HCT116 (cell line): ENCODE data around the gene CDX1. TPM values are rescaled to one million over a fixed set of nuclear protein-coding genes. Genes with fewer than 3 reads are reported as not detected.

Source experiments
- ATAC-seq: fragments of 200-7000 bp; cut with Tn5 transposase; 2 replicates; pipeline ENCODE4 v1.9.1; 2020; ENCODE audit warnings: mild to moderate bottlenecking, moderate library complexity
- BruUV-seq: library from RNA; stranded (reverse); fragments of 400-500 nt; replicated peaks from 2 replicates; lab custom pipeline; 2021; lab: Mats Ljungman, UMichigan
- CTCF ChIA-PET: fragments of 300-600 bp; sonication (Branson Sonifier 250); formaldehyde crosslinking; loops from one replicate; lab custom pipeline; 2021; ENCODE audit warnings: antibody characterized with exemption; lab: Charles Lee
- POLR2A ChIA-PET: fragments of 300-600, 350-600 bp; sonication (Branson Sonifier 250); formaldehyde crosslinking; loops from one replicate; lab custom pipeline; 2021; ENCODE audit warnings: antibody characterized with exemption; lab: Charles Lee
- RAD21 ChIA-PET, 2 experiments: fragments of 300-600 bp; sonication (Branson Sonifier 250); formaldehyde crosslinking; loops; one replicate each; lab custom pipeline; 2023; ENCODE audit warnings: low total read pairs in 2 of 2; ENCODE audit not compliant: uncharacterized antibody in 2 of 2, unreplicated experiment in 2 of 2, low non-redundant PET in 1 of 2; lab: Charles Lee
- DNase-seq: peaks from one replicate; pipeline ENCODE4 v3.0.0-alpha.2; 2010; ENCODE audit warnings: low read depth, low spot score
- H2AFZ ChIP-seq: fragments of 200-600 bp; shearing (Covaris generic), sonication (generic); 2 replicates; pipeline ENCODE4 v1.6.1; 2017; ENCODE audit warnings: low read depth, mixed run types, mixed read lengths, antibody characterized with exemption, low read length; ENCODE audit not compliant: poor library complexity, severe bottlenecking
- H3K27ac ChIP-seq: 2 replicates; pipeline ENCODE4 v1.5.1; 2012; ENCODE audit warnings: low read depth, low read length
- H3K27me3 ChIP-seq: fragments of 200-600 bp; sonication (generic); 2 replicates; pipeline ENCODE4 v1.6.1; 2016; ENCODE audit warnings: mixed run types, low read length, mixed read lengths; ENCODE audit not compliant: insufficient read depth
- H3K36me3 ChIP-seq, 2 experiments: fragments of 200-500 bp in 1 of 2; fragments of 200-600 bp in 1 of 2; sonication (Bioruptor generic) in 1 of 2; sonication (generic) in 1 of 2; 2 replicates each; pipeline versions ENCODE4 v1.5.1 to v1.6.1; 2014 to 2016; ENCODE audit warnings: low read length in 2 of 2, inconsistent platforms in 1 of 2, mixed read lengths in 1 of 2, mixed run types in 1 of 2; ENCODE audit not compliant: insufficient read depth in 2 of 2, control insufficient read depth in 1 of 2
- H3K4me1 ChIP-seq, 2 experiments: fragments of 200-600 bp in 1 of 2; sonication (generic) in 1 of 2; 2 replicates each; pipeline versions ENCODE4 v1.5.1 to v1.6.1; 2012 to 2017; ENCODE audit warnings: low read length in 2 of 2, inconsistent platforms in 1 of 2, mild to moderate bottlenecking in 1 of 2, mixed read lengths in 1 of 2, mixed run types in 1 of 2, moderate library complexity in 1 of 2; ENCODE audit not compliant: insufficient read depth in 2 of 2, control insufficient read depth in 1 of 2
- H3K4me2 ChIP-seq: fragments of 200-600 bp; sonication (generic); 2 replicates; pipeline ENCODE4 v1.6.1; 2017; ENCODE audit warnings: mixed run types, low read length, mixed read lengths
- H3K4me3 ChIP-seq, 2 experiments: fragments of 200-600 bp in 1 of 2; sonication (generic) in 1 of 2; replicated peaks in 1 of 2; 2 replicates each; pipeline ENCODE4 v1.5.1; 2011 to 2016; ENCODE audit warnings: low read length in 2 of 2, control low read depth in 1 of 2, low read depth in 1 of 2, mild to moderate bottlenecking in 1 of 2, mixed read lengths in 1 of 2, mixed run types in 1 of 2
- H3K79me2 ChIP-seq: fragments of 200-600 bp; sonication (generic); 2 replicates; pipeline ENCODE4 v1.6.1; 2017; ENCODE audit warnings: mild to moderate bottlenecking, mixed run types, low read length, moderate library complexity, mixed read lengths; ENCODE audit not compliant: insufficient read depth
- H3K9ac ChIP-seq: fragments of 200-600 bp; sonication (generic); 2 replicates; pipeline ENCODE4 v1.6.1; 2016; ENCODE audit warnings: low read length, mixed read lengths
- H3K9me2 ChIP-seq: fragments of 200-600 bp; sonication (generic), shearing (Covaris generic); 2 replicates; pipeline ENCODE4 v1.6.1; 2017; ENCODE audit warnings: mixed run types, mild to moderate bottlenecking, moderate library complexity; ENCODE audit not compliant: insufficient read depth
- H3K9me3 ChIP-seq, 2 experiments: fragments of 200-500 bp in 1 of 2; fragments of 200-600 bp in 1 of 2; sonication (Bioruptor generic) in 1 of 2; sonication (generic) in 1 of 2; 2 replicates each; pipeline ENCODE4 v1.6.1; 2014 to 2017; ENCODE audit warnings: low read length in 2 of 2, mixed read lengths in 2 of 2, inconsistent platforms in 1 of 2, low read depth in 1 of 2, mild to moderate bottlenecking in 1 of 2, mixed run types in 1 of 2, moderate library complexity in 1 of 2; ENCODE audit not compliant: control insufficient read depth in 1 of 2, insufficient read depth in 1 of 2
- H4K20me1 ChIP-seq: fragments of 200-600 bp; sonication (generic), shearing (Covaris generic); 2 replicates; pipeline ENCODE4 v1.6.1; 2017; ENCODE audit warnings: mixed run types, mild to moderate bottlenecking, moderate library complexity; ENCODE audit not compliant: insufficient read depth
- CBX3 ChIP-seq: IDR thresholded peaks from 2 replicates; pipeline ENCODE4 v1.6.1; 2012; ENCODE audit warnings: low read depth
- CEBPB ChIP-seq: IDR thresholded peaks from 2 replicates; pipeline ENCODE4 v1.6.1; 2012; ENCODE audit warnings: low read depth
- EGR1 ChIP-seq: IDR thresholded peaks from 2 replicates; pipeline ENCODE4 v1.6.1; 2012; ENCODE audit warnings: low read depth
- ELF1 ChIP-seq: IDR thresholded peaks from 2 replicates; pipeline ENCODE4 v1.6.1; 2012; ENCODE audit warnings: low read depth, borderline replicate concordance
- EZH2 ChIP-seq: fragments of 200-600 bp; sonication (generic); IDR thresholded peaks from 2 replicates; pipeline ENCODE4 v1.6.1; 2017; ENCODE audit warnings: antibody characterized with exemption, mixed run types
- EZH2phosphoT487 ChIP-seq: fragments of 200-600 bp; IDR thresholded peaks from 2 replicates; pipeline ENCODE4 v1.6.1; 2018; ENCODE audit warnings: antibody characterized with exemption, borderline replicate concordance
- FOSL1 ChIP-seq: IDR thresholded peaks from 2 replicates; pipeline ENCODE4 v1.6.1; 2012; ENCODE audit warnings: low read depth
- JUND ChIP-seq: IDR thresholded peaks from 2 replicates; pipeline ENCODE4 v1.6.1; 2012
- MAX ChIP-seq: IDR thresholded peaks from 2 replicates; pipeline ENCODE4 v1.6.1; 2012
- POLR2A ChIP-seq: IDR thresholded peaks from 2 replicates; pipeline ENCODE4 v1.7.0; 2011; ENCODE audit warnings: borderline replicate concordance; ENCODE audit not compliant: insufficient read depth, insufficient read length; ENCODE audit errors: extremely low read depth
- RAD21 ChIP-seq: IDR thresholded peaks from 2 replicates; pipeline ENCODE4 v1.6.1; 2012; ENCODE audit warnings: low read depth, mild to moderate bottlenecking
- SIN3A ChIP-seq: IDR thresholded peaks from 2 replicates; pipeline ENCODE4 v1.6.1; 2012; ENCODE audit warnings: low read depth
- SP1 ChIP-seq: IDR thresholded peaks from 2 replicates; pipeline ENCODE4 v1.6.1; 2012; ENCODE audit warnings: low read depth
- TCF7L2 ChIP-seq: IDR thresholded peaks from 2 replicates; pipeline ENCODE4 v1.7.0; 2011; ENCODE audit warnings: borderline replicate concordance, inconsistent platforms; ENCODE audit not compliant: insufficient read depth, insufficient read length; ENCODE audit errors: extremely low read depth
- YY1 ChIP-seq: IDR thresholded peaks from 2 replicates; pipeline ENCODE4 v1.6.1; 2011; ENCODE audit warnings: low read length, low read depth, moderate library complexity, mild to moderate bottlenecking; ENCODE audit not compliant: insufficient replicate concordance; ENCODE audit errors: extremely low read depth
- ZBTB33 ChIP-seq: IDR thresholded peaks from 2 replicates; pipeline ENCODE4 v1.6.1; 2011; ENCODE audit warnings: mild to moderate bottlenecking, low read length, moderate library complexity; ENCODE audit not compliant: insufficient replicate concordance; ENCODE audit errors: extremely low read depth
- ZFX ChIP-seq: fragments of 450-650 bp; IDR thresholded peaks from 2 replicates; pipeline ENCODE4 v1.6.1; 2017
- intact Hi-C: fragments of 100-400 bp; cut with micrococcal nuclease; formaldehyde crosslinking; loops from 2 replicates; pipeline ENCODE4 v1.10.0; 2022
- total RNA-seq: library from RNA; stranded (reverse); gene quantifications from one replicate; pipeline ENCODE4 v1.2.1, GENCODE V29; 2021; ENCODE audit not compliant: unreplicated experiment
- TF ChIP-seq, protein P1 (sequence below): IDR thresholded peaks from 2 replicates; pipeline ENCODE4 v1.6.1; 2012

Gene CDX1
- total RNA-seq, 1 experiment from 2014 or later, result not detected

DNA sequence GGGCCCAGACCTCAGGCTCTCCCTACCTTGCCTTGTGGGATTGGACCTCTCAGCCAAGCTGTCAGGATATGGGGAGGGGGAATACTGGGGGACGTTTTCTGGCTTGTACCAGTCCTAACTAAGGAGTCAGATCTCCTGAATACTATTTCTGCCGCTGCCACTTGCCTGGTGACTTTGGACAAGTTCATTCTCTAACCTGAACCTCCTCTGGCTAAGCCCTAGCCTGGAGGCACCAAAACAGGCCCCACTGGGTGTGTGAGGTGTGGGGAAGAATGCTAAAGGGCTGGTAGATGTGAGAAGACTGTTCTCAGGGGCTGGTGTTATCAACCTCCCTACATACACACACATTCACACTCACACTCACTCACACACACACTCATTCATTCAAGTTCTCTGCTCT lies 24.4 kb downstream of the CDX1 start:
- DNase-seq (no peak), ATAC-seq (no peak)
- Histone ChIP-seq H3K4me3 (no peak overlapping the region), H3K9ac (no peak overlapping the region), H3K4me1 (peaks cover 0 to 6% of the 10 kb centered on the region in 2 experiments; a peak in 1 of 4 replicates), H4K20me1 (no peaks in the 10 kb centered on the region), H3K9me3 (no peaks in the 10 kb centered on the region), H3K36me3 (no peaks in the 10 kb centered on the region), H3K4me2 (no peak overlapping the region), H3K27ac (no peak overlapping the region), H2AFZ (no peak overlapping the region), H3K79me2 (no peaks in the 10 kb centered on the region), H3K9me2 (no peaks in the 10 kb centered on the region), H3K27me3 (no peaks in the 10 kb centered on the region; the same call in 1 of the 2 replicates)
- POLR2A ChIA-PET, result no interaction called here
- RAD21 ChIA-PET, result no interaction called here
- CTCF ChIA-PET, result no interaction called here
- intact Hi-C loops, result no loop called here
- TF ChIP-seq YY1 (no peak), ELF1 (no peak), SP1 (no peak), CBX3 (no peak), CEBPB (no peak), FOSL1 (no peak), EGR1 (no peak), SIN3A (no peak), TCF7L2 (no peak), RAD21 (no peak), JUND (no peak)
- TF ChIP-seq, protein P1, sequence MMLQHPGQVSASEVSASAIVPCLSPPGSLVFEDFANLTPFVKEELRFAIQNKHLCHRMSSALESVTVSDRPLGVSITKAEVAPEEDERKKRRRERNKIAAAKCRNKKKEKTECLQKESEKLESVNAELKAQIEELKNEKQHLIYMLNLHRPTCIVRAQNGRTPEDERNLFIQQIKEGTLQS, result no peak
- BruUV-seq, result no TSS peak

- intact Hi-C loops, result no loop called here
- no peak for TF ChIP-seq SIN3A
- TF ChIP-seq MAX, result no peak
- no peak for TF ChIP-seq TCF7L2
- TF ChIP-seq ZBTB33, result no peak
- no peak for TF ChIP-seq EZH2
- TF ChIP-seq POLR2A, result no peak
- TF ChIP-seq ELF1, result no peak
- no peak for TF ChIP-seq EGR1
- TF ChIP-seq, protein P1, result no peak
- no peak for TF ChIP-seq JUND
- no peak for TF ChIP-seq EZH2phosphoT487
- no peak for TF ChIP-seq ZFX
Measured at GRCh38 chr5:150192462-150192861, 25.9 kb downstream of the CDX1 start.

More at GRCh38 chr5:150192462-150192861, 25.9 kb downstream of the CDX1 start:
- Histone ChIP-seq H2AFZ (no peak overlapping the region), H3K9ac (no peak overlapping the region), H3K36me3 (no peaks in the 10 kb centered on the region), H3K79me2 (no peaks in the 10 kb centered on the region), H3K4me2 (no peak overlapping the region), H3K27me3 (no peaks in the 10 kb centered on the region; the same call in 1 of the 2 replicates), H3K27ac (no peak overlapping the region), H3K4me1 (no peaks in the 10 kb centered on the region), H3K9me3 (no peaks in the 10 kb centered on the region), H3K9me2 (no peaks in the 10 kb centered on the region), H4K20me1 (no peaks in the 10 kb centered on the region), H3K4me3 (no peak overlapping the region)
- CTCF ChIA-PET, result no interaction called here
- DNase-seq (no peak), ATAC-seq (no peak)
- RAD21 ChIA-PET, result no interaction called here
- POLR2A ChIA-PET, result no interaction called here
- BruUV-seq, result no TSS peak
